Activated T-helper 1 cell treated with anti-CD3 and anti-CD28 coated beads, Interleukin-12 subunit alpha, Interleukin-12 subunit beta, Interleukin-2, Interleukin-4 antibody, amounts not matched to agents 30 ng/mL and 10 ng/mL and 1 ng/mL, durations not matched to agents 14 hours and 24 hours and 36 hours (primary cell): ENCODE data around the gene DPH5. TPM values are rescaled to one million over a fixed set of nuclear protein-coding genes. Genes with fewer than 3 reads are reported as not detected.
"Not testable (repeated sequence)": the region's sequence is repeated elsewhere in the genome, so short reads cannot be mapped to it uniquely, and the experiment has no call there.

Source experiments
- DNase-seq: peaks from one replicate; pipeline ENCODE4 v3.0.0; 2021; ENCODE audit warnings: low spot score
- H3K27ac Mint-ChIP-seq: one replicate; pipeline ENCODE4 v1.8.0; 2021; ENCODE audit warnings: mild to moderate bottlenecking, mixed read lengths
- H3K27me3 Mint-ChIP-seq: one replicate; pipeline ENCODE4 v1.8.0; 2022; ENCODE audit warnings: mild to moderate bottlenecking, moderate library complexity, mixed read lengths; ENCODE audit not compliant: insufficient read depth
- H3K36me3 Mint-ChIP-seq: one replicate; pipeline ENCODE4 v1.8.0; 2021; ENCODE audit warnings: low read depth, mixed read lengths
- H3K4me1 Mint-ChIP-seq: one replicate; pipeline ENCODE4 v1.8.0; 2021; ENCODE audit warnings: low read depth, mixed read lengths
- H3K4me3 Mint-ChIP-seq: one replicate; pipeline ENCODE4 v1.8.0; 2021; ENCODE audit warnings: mild to moderate bottlenecking, moderate library complexity, mixed read lengths
- H3K9me3 Mint-ChIP-seq: one replicate; pipeline ENCODE4 v1.8.0; 2021; ENCODE audit warnings: mixed read lengths
- intact Hi-C: fragments of 100-400 bp; cut with micrococcal nuclease; formaldehyde crosslinking; loops from one replicate; pipeline ENCODE4 v1.15.1; 2024
- total RNA-seq: library from RNA; stranded (reverse); gene quantifications from 2 replicates; pipeline ENCODE4 v1.2.3, GENCODE V29; 2022

Gene DPH5
- total RNA-seq, 1 donor from 2014 or later = 32.2 TPM

DNA sequence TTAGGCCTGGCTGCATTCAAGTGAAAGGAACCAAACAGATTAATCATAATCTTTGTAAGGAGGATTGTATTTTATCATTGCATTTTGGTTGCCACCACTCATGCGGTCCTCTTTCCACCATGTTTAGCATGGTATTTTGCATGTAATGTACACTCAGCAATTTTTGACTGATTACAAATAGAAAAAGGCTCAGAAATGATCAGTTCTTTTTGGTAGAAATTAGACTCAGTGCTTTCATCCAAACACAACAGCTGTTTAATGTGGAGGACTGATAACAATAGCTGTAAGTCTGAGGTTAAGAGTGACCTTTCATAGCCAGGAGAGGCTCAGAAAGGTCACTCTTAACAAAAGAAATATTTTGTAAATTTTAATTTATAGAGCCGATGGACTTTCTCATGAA, 25.3 kb upstream of the DPH5 start:
- intact Hi-C loops = no loop called here
- Mint-ChIP-seq H3K9me3 (no peaks in the 10 kb centered on the region), H3K4me1 (no peaks in the 10 kb centered on the region), H3K27ac (no peak overlapping the region), H3K36me3 (peaks cover 12% of the 10 kb centered on the region), H3K27me3 (no peaks in the 10 kb centered on the region), H3K4me3 (no peak overlapping the region)
- DNase-seq = no peak

DNA sequence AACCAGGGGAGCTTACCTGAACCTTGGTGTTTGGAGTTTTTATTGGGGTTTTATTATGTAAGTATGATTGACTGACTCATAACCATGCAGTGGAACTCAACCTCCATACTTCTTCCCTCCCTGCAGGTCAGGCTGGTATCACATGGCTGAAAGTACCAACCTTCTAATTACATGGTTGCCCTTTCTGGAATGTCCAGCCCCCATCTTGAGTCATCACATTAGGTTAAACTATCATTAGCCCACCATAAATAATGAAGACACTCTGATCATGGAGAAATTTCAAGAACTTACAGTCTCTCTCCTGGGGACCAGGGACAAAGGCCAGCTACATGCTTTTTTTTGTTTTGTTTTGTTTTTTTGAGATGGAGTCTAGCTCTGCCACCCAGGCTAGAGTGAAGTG, 19.2 kb upstream of the DPH5 start:
- no peak for DNase-seq

DNA sequence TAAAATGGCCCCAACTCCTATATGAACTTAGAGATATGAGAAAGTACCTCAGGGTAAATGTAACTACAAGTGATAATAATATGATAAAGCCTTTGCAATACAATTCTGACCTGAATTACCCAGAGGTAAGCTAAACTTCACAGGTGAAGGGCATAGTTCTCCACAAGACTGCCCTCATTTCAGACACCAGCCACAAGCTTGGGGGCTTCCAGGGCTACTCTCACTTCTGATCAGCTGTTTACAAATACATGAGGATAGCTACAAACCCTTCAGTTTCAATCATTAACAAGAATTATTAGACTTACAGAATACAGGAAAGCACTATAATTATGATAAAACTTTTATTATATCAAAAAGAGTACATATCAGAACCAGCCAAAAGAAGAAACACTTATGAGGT, 18.7 kb upstream of the DPH5 start:
- Mint-ChIP-seq H3K27ac (no peak overlapping the region), H3K9me3 (peaks cover 16% of the 10 kb centered on the region), H3K4me1 (no peaks in the 10 kb centered on the region), H3K36me3 (peaks cover 26% of the 10 kb centered on the region), H3K4me3 (no peak overlapping the region), H3K27me3 (no peaks in the 10 kb centered on the region)
- DNase-seq = no peak
- intact Hi-C loops = no loop called here

More for the DNA sequence above, 19.2 kb upstream of the DPH5 start:
- intact Hi-C loops = no loop called here
- H3K9me3 Mint-ChIP-seq = peaks cover 13% of the 10 kb centered on the region
- no peak overlapping the region for H3K4me3 Mint-ChIP-seq
- no peak overlapping the region for H3K27ac Mint-ChIP-seq
- H3K27me3 Mint-ChIP-seq = no peaks in the 10 kb centered on the region
- H3K4me1 Mint-ChIP-seq = no peaks in the 10 kb centered on the region
- H3K36me3 Mint-ChIP-seq = peaks cover 21% of the 10 kb centered on the region

DNA sequence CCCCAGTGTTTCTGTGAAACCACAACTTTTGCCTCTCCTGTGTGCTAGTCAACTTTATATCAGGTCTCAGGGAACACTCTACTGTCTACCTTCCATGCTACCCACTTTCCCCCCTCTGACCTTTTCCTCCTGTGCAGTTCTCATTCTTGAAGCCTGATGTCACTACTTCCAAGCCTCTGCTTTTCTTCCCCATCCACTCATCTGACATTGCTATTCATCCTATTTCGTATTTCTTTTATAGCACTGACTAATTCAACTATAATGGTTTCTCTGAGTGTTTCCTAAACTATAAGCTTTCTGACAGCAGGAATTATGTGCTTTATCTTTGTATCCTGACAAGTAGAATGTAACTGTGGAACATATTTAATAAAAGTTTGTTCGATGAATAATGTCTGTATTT, 18.2 kb upstream of the DPH5 start:
- H3K4me1 Mint-ChIP-seq = no peaks in the 10 kb centered on the region
- no peak overlapping the region for H3K4me3 Mint-ChIP-seq
- DNase-seq = no peak
- no peak overlapping the region for H3K27ac Mint-ChIP-seq
- H3K9me3 Mint-ChIP-seq = peaks cover 19% of the 10 kb centered on the region
- intact Hi-C loops = no loop called here
- H3K36me3 Mint-ChIP-seq = peaks cover 31% of the 10 kb centered on the region
- no peaks in the 10 kb centered on the region for H3K27me3 Mint-ChIP-seq

DNA sequence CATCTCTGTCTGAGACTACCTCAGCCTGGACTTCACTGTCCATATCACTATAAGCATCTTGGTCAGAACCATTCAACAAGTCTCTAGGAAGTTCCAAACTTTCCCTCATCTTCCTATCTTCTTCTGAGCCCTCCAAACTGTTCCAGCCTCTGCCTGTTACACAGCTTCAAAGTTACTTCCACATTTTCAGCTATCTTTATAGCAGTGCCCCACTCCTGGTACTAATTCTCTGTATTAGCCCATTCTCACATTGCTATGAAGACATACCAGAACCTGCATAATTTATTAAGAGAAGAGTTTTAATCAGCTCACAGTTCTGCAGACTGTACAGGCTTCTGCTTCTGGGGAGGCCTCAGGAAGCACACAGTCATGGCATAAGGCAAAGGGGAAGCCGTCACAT, 15.7 kb upstream of the DPH5 start:
- intact Hi-C loops = no loop called here
- Mint-ChIP-seq H3K27ac (no peak overlapping the region), H3K27me3 (no peaks in the 10 kb centered on the region), H3K36me3 (peaks cover 41% of the 10 kb centered on the region), H3K4me1 (no peaks in the 10 kb centered on the region), H3K9me3 (peaks cover 25% of the 10 kb centered on the region), H3K4me3 (no peak overlapping the region)
- no peak for DNase-seq

DNA sequence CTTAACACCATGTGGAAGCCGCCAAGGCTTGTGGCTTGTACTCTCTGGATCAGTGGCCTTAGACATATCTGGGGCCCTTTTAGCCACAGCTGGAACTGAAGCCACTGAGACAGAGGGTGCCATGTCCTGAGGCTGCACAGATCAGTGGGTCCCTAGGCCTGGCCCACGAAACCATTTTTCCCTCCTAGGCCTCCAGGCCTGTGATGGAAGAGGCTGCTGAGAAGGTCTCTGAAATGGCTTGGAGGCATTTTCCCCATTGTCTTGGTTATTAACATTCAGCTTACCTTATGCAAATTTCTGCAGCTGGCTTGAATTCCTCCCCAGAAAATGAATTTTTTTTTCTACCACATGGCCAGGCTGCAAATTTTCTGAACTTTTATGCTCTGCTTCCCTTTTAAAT, 15.1 kb upstream of the DPH5 start:
- no peak overlapping the region for H3K4me3 Mint-ChIP-seq
- no peak overlapping the region for H3K27ac Mint-ChIP-seq
- no peaks in the 10 kb centered on the region for H3K4me1 Mint-ChIP-seq
- intact Hi-C loops = no loop called here
- no peak for DNase-seq
- H3K9me3 Mint-ChIP-seq = peaks cover 25% of the 10 kb centered on the region
- no peaks in the 10 kb centered on the region for H3K27me3 Mint-ChIP-seq
- peaks cover 41% of the 10 kb centered on the region for H3K36me3 Mint-ChIP-seq

DNA sequence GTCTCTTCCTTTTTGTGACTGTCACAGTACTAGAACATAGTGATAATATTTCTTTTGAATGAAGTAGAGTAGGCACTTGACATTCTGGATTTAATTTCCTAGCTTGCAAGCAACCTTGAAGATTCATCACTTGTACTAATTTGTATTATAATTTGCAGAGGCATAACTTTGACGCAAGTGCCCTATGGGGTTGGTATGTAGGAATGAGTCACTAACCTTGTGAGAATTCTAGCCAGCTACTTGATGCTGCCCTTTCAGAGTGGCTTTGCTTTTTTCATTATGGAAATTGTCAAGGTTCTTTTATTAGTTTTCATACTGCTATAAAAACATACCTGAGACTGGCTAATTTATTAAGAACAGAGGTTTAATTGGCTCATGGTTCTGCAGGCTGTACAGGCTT, 13.7 kb upstream of the DPH5 start:
- Mint-ChIP-seq H3K9me3 (peaks cover 25% of the 10 kb centered on the region), H3K36me3 (peaks cover 38% of the 10 kb centered on the region), H3K27ac (no peak overlapping the region), H3K4me3 (no peak overlapping the region), H3K27me3 (no peaks in the 10 kb centered on the region), H3K4me1 (no peaks in the 10 kb centered on the region)
- intact Hi-C loops = no loop called here
- no peak for DNase-seq

DNA sequence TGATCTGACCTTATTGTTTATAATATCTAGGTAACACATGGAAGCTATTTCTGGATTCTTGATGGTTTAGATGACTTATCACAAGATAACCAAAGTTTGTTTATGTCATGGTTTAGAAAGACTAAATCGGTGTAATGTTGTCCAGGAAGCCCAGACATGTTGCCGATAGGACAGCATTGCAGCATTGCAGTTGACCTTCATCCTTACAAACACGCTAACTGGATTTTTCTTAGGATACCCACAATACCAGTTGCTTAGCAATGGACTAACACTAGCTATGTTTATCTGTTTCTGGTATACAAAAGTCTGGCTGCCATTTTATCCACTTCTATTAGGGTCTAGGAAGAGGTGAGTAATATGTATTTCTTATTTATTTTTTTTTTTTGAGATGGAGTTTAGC, 11.7 kb upstream of the DPH5 start:
- no peak overlapping the region for H3K27ac Mint-ChIP-seq
- H3K9me3 Mint-ChIP-seq = peaks cover 29% of the 10 kb centered on the region
- peaks cover 46% of the 10 kb centered on the region for H3K36me3 Mint-ChIP-seq
- DNase-seq = no peak
- H3K4me1 Mint-ChIP-seq = no peaks in the 10 kb centered on the region
- H3K27me3 Mint-ChIP-seq = no peaks in the 10 kb centered on the region
- intact Hi-C loops = no loop called here
- no peak overlapping the region for H3K4me3 Mint-ChIP-seq

DNA sequence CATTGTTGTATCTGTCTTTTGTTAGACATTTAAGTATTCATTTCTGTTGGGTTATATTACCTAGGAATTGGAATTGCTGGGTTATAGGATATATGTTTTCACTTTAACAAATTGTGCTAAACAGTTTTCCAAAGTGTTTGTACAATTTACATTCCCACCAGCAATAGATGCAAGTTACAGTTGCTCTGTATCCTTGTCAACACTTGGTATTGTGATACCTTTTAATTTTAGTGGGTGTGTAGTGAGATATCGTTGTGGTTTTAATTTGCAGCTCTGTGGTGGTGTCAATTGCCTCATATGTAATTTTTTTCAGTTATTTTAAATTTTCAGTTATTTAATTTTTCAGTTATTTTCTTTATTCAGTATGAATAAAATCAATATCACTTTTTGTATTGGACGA, 7.4 kb upstream of the DPH5 start:
- no peak overlapping the region for H3K27ac Mint-ChIP-seq
- H3K4me3 Mint-ChIP-seq = no peak overlapping the region
- peaks cover 31% of the 10 kb centered on the region for H3K36me3 Mint-ChIP-seq
- H3K27me3 Mint-ChIP-seq = no peaks in the 10 kb centered on the region
- H3K9me3 Mint-ChIP-seq = peaks cover 8% of the 10 kb centered on the region
- intact Hi-C loops = no loop called here
- H3K4me1 Mint-ChIP-seq = peaks cover 24% of the 10 kb centered on the region
- DNase-seq = no peak

DNA sequence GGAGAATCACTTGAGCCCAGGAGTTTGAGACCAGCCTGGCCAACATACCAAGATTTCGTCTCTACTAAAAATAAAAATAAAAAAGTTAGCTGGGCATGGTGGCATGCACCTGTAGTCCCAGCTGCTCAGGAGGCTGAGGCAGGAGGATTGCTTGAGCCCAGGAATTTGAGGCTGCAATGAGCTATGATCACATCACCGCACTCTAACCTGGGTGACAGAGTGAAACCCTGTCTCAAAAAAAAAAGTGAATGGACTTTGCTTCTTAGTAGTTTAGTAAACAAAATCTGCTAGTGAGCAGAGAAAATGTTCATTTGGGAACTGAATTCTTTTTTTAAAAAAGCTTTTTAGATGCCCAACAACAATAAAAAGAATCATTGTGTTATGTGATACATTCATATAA, 6.5 kb upstream of the DPH5 start:
- H3K27ac Mint-ChIP-seq, H3K27me3 Mint-ChIP-seq, H3K4me3 Mint-ChIP-seq, H3K9me3 Mint-ChIP-seq, intact Hi-C loops, DNase-seq: not testable (repeated sequence)
- peaks cover 33% of the 10 kb centered on the region for H3K4me1 Mint-ChIP-seq
- peaks cover 36% of the 10 kb centered on the region for H3K36me3 Mint-ChIP-seq

DNA sequence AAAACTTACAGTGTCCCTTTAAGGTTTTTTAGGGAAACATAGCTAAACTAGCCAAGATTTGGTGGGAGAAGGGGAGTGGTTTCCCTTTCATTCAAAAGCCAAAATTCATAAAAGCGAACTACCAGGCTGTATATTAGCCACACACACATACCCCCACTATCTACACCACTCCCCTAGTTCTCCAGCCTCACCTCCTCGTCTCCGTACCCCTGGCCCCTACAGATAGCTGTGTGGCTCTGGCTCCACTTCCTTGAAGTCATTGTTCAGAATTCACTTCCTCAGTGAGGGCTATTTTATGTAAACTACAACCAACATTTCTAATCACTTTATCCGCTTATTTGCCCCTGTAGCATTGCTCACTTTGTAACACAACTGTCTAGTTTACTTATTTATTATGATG, 5.3 kb upstream of the DPH5 start:
- H3K4me1 Mint-ChIP-seq = peaks cover 45% of the 10 kb centered on the region
- no peaks in the 10 kb centered on the region for H3K27me3 Mint-ChIP-seq
- no peak for DNase-seq
- no peak overlapping the region for H3K27ac Mint-ChIP-seq
- peaks cover 8% of the 10 kb centered on the region for H3K9me3 Mint-ChIP-seq
- H3K36me3 Mint-ChIP-seq = peaks cover 34% of the 10 kb centered on the region
- no peak overlapping the region for H3K4me3 Mint-ChIP-seq
- intact Hi-C loops = no loop called here

DNA sequence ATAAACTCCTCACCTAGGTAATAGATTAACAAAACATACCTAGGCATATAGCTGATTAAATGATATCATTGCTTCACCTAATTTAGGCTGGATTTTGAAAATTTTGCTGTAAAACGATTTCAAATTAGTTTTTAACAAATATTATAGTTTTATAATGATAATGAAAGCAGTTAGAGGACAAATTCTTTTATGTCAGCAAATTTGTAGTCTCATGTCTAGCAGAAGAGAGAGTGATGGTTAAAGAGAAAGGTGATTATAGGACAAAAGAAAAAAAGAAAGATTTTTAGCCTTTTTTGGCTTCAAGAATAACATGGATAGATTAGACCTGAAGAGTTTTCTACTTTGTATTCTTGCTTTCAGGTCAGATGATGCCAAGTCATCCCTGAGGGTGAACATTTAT, 3.6 kb upstream of the DPH5 start:
- Mint-ChIP-seq H3K36me3 (peaks cover 33% of the 10 kb centered on the region), H3K4me3 (no peak overlapping the region), H3K9me3 (peaks cover 8% of the 10 kb centered on the region), H3K4me1 (peaks cover 54% of the 10 kb centered on the region), H3K27ac (no peak overlapping the region), H3K27me3 (no peaks in the 10 kb centered on the region)
- intact Hi-C loops = loop anchor here (5.0 kb wide), 1 partner anchor 87 kb away; no protein-coding TSS in a partner anchor
- DNase-seq = no peak

DNA sequence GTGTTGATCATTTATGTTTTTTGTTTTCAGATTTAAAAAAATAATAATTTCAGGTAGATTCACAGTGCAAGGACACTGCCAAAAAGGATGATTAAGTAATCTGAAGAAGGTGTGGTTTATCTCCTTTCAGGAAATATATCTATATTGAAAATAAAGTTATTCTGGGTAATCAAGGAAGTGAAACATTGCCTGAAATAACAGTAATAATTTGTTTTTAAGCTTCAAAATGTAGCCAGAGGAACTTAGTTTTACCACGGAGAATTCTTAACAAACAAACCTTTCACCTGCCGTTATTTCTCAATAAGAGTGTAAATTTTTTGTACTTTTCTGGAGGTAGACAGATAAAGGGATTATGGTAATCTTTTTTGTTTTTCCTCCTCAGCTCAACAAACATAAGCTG, 2.9 kb upstream of the DPH5 start:
- intact Hi-C loops = loop anchor here (5.0 kb wide), 1 partner anchor 86 kb away; no protein-coding TSS in a partner anchor
- H3K36me3 Mint-ChIP-seq = peaks cover 30% of the 10 kb centered on the region
- peaks cover 8% of the 10 kb centered on the region for H3K9me3 Mint-ChIP-seq
- H3K27me3 Mint-ChIP-seq = no peaks in the 10 kb centered on the region
- no peak for DNase-seq
- H3K27ac Mint-ChIP-seq = no peak overlapping the region
- no peak overlapping the region for H3K4me3 Mint-ChIP-seq
- H3K4me1 Mint-ChIP-seq = peaks cover 61% of the 10 kb centered on the region

DNA sequence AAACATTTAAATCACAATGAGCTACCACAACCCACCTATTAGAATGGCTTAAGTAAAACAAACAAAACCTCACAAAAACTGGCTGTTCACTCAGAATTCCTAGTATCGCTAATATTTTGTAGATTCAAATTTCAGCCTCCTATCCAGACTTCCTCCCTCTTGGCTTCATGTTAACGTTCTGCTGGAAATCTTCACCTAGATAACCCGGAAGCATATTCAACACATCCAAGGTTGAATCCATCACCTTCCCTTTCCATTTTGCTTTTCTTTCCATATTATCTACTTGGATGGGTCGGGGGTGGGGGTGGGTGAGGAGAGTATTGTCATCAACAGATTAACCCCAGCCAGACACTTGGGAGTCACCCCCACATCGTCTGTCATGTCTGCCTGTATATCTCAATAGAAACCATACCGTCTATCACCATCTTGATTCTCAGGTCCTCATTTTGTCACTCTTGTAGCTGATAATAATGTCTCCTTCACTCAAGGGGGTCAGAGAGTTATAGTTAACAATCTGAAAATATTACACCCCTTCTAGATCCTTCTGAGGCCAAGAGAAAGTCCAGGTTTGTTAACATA, 1.7 kb upstream of the DPH5 start:
- peak overlapping the region; percentile 93 for H3K4me3 Mint-ChIP-seq
- peaks cover 62% of the 10 kb centered on the region for H3K4me1 Mint-ChIP-seq
- peaks cover 4% of the 10 kb centered on the region for H3K9me3 Mint-ChIP-seq
- intact Hi-C loops = loop anchor here (2.0 to 5.0 kb wide), 2 partner anchors 54 to 85 kb away; no protein-coding TSS in a partner anchor
- no peaks in the 10 kb centered on the region for H3K27me3 Mint-ChIP-seq
- peak overlapping the region; percentile 50 for H3K27ac Mint-ChIP-seq
- H3K36me3 Mint-ChIP-seq = peaks cover 29% of the 10 kb centered on the region
- no peak for DNase-seq
